ENCODE results near the gene LMAN1L. TPM values are rescaled to one million over a fixed set of nuclear protein-coding genes. Genes with fewer than 3 reads are reported as not detected.

Gene LMAN1L
- total and polyA plus RNA-seq, 4 donors, result 0.08 TPM; not detected in 3

DNA sequence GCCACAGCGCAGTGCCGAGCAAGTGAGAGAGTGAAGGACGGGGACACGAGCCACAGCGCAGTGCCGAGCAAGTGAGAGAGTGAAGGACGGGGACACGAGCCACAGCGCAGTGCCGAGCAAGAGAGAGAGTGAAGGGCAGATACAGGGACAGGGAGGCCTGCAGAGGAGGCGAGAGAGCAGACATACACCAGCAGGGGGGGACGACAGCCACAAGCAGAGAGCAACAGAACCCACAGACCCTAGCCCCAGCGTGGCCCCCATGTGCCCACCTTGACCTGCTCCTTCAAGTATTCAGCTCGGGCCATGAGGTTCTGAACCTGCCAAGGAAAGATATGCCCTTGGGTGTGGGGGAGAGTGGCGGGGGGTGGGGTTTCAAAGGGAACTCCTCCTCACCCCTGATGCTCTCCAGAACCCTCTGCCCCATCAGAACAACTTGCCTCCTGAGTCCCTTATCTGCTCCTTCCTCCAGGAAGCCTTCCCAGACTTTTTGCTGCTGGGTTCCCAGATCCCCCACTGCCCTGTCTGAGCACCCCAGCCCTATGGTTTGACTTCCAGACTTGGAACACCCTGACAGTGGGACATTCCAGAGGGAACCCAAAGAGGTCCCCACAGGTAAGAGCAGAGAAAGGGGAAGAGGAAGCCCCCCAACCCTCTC lies 25.0 kb downstream of the LMAN1L start:
- no peak overlapping the region for H3K27ac ChIP-seq (ENCODE audit: low read depth in 1 of 2, low read length in 2 of 2)
- no peak overlapping the region for H3K4me3 ChIP-seq (ENCODE audit: low read depth in 1 of 3, low read length in 3 of 3)
- H3K4me1 ChIP-seq (ENCODE audit: control insufficient read depth in 4 of 4, insufficient read depth in 4 of 4, low read length in 3 of 4), result peaks cover 0 to 9% (median 3%) of the 10 kb centered on the region in 4 donors
- H3K27me3 ChIP-seq (ENCODE audit: control insufficient read depth in 4 of 4, insufficient read depth in 4 of 4, low read length in 3 of 4), result no peaks in the 10 kb centered on the region
- H3K9ac ChIP-seq (ENCODE audit: low read depth in 1 of 2, low read length in 2 of 2), result no peak overlapping the region
- DNase-seq (ENCODE audit: low spot score), result no peak
- WGBS, result 91% methylated on average over 15 of the region's 15 CpGs
- TF ChIP-seq, protein P1, sequence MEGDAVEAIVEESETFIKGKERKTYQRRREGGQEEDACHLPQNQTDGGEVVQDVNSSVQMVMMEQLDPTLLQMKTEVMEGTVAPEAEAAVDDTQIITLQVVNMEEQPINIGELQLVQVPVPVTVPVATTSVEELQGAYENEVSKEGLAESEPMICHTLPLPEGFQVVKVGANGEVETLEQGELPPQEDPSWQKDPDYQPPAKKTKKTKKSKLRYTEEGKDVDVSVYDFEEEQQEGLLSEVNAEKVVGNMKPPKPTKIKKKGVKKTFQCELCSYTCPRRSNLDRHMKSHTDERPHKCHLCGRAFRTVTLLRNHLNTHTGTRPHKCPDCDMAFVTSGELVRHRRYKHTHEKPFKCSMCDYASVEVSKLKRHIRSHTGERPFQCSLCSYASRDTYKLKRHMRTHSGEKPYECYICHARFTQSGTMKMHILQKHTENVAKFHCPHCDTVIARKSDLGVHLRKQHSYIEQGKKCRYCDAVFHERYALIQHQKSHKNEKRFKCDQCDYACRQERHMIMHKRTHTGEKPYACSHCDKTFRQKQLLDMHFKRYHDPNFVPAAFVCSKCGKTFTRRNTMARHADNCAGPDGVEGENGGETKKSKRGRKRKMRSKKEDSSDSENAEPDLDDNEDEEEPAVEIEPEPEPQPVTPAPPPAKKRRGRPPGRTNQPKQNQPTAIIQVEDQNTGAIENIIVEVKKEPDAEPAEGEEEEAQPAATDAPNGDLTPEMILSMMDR (IDR thresholded peaks at IDR 0.05; ENCODE audit: low read depth, low read length, missing input control), result no peak
- TF ChIP-seq YY1 (IDR thresholded peaks at IDR 0.05), result no peak
- TF ChIP-seq, protein P2, sequence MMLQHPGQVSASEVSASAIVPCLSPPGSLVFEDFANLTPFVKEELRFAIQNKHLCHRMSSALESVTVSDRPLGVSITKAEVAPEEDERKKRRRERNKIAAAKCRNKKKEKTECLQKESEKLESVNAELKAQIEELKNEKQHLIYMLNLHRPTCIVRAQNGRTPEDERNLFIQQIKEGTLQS (IDR thresholded peaks at IDR 0.05), result no peak
- no peak for TF ChIP-seq NR2F2 (IDR thresholded peaks at IDR 0.05)
- TF ChIP-seq RXRA (IDR thresholded peaks at IDR 0.05), result no peak
- no peak for TF ChIP-seq TAF1 (conservative IDR thresholded peaks at IDR 0.05)
- TF ChIP-seq, protein P3, sequence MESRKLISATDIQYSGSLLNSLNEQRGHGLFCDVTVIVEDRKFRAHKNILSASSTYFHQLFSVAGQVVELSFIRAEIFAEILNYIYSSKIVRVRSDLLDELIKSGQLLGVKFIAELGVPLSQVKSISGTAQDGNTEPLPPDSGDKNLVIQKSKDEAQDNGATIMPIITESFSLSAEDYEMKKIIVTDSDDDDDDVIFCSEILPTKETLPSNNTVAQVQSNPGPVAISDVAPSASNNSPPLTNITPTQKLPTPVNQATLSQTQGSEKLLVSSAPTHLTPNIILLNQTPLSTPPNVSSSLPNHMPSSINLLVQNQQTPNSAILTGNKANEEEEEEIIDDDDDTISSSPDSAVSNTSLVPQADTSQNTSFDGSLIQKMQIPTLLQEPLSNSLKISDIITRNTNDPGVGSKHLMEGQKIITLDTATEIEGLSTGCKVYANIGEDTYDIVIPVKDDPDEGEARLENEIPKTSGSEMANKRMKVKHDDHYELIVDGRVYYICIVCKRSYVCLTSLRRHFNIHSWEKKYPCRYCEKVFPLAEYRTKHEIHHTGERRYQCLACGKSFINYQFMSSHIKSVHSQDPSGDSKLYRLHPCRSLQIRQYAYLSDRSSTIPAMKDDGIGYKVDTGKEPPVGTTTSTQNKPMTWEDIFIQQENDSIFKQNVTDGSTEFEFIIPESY (IDR thresholded peaks at IDR 0.05), result no peak
- no peak for TF ChIP-seq HNF4G (IDR thresholded peaks at IDR 0.05)
- TF ChIP-seq GABPA (IDR thresholded peaks at IDR 0.05 in 1 of 2, conservative IDR thresholded peaks at IDR 0.05 in 1 of 2), result no peak
- TF ChIP-seq, protein P4, sequence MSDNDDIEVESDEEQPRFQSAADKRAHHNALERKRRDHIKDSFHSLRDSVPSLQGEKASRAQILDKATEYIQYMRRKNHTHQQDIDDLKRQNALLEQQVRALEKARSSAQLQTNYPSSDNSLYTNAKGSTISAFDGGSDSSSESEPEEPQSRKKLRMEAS (IDR thresholded peaks at IDR 0.05), result no peak
- TF ChIP-seq JUND (IDR thresholded peaks at IDR 0.05), result no peak
- H3K9me3 ChIP-seq (ENCODE audit: control insufficient read depth in 4 of 4, low read length in 3 of 4), result no peaks in the 10 kb centered on the region
- peaks cover 2 to 15% (median 8%) of the 10 kb centered on the region in 4 donors for H3K36me3 ChIP-seq (ENCODE audit: control insufficient read depth in 4 of 4, insufficient read depth in 3 of 4, low read depth in 1 of 4, low read length in 3 of 4)

DNA sequence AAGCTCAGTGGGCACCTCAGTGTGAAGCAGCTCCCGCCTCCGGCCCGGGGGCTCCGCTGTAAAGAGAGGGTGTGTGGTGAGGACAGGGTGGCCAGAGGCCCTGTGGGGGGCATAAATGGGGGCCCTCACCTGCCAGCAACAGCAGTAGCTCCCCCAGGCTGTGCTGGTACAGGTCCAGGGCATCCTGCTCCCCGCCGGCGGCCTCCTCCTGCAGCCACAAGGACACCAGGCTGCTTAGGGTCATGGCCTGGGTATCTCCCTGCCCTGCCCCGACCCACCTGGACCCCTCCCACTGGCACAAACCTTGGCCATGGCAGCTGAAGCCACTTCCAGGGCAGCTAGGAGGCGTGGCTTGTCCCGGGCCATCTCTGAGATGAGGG lies 25.5 kb downstream of the LMAN1L start:
- Histone ChIP-seq H3K4me1 (ENCODE audit: control insufficient read depth in 4 of 4, insufficient read depth in 4 of 4, low read length in 3 of 4) (peaks cover 0 to 11% (median 3%) of the 10 kb centered on the region in 4 donors), H3K9me3 (ENCODE audit: control insufficient read depth in 4 of 4, low read length in 3 of 4) (no peaks in the 10 kb centered on the region), H3K9ac (ENCODE audit: low read depth in 1 of 2, low read length in 2 of 2) (no peak overlapping the region), H3K36me3 (ENCODE audit: control insufficient read depth in 4 of 4, insufficient read depth in 3 of 4, low read depth in 1 of 4, low read length in 3 of 4) (peaks cover 2 to 15% (median 8%) of the 10 kb centered on the region in 4 donors), H3K27ac (ENCODE audit: low read depth in 1 of 2, low read length in 2 of 2) (no peak overlapping the region), H3K4me3 (ENCODE audit: low read depth in 1 of 3, low read length in 3 of 3) (no peak overlapping the region), H3K27me3 (ENCODE audit: control insufficient read depth in 4 of 4, insufficient read depth in 4 of 4, low read length in 3 of 4) (no peaks in the 10 kb centered on the region)
- 97% methylated on average over 10 of the region's 10 CpGs for WGBS
- no peak for DNase-seq (ENCODE audit: low spot score)
- TF ChIP-seq GABPA (IDR thresholded peaks at IDR 0.05 in 1 of 2, conservative IDR thresholded peaks at IDR 0.05 in 1 of 2), result no peak
- TF ChIP-seq HNF4G (IDR thresholded peaks at IDR 0.05), result no peak
- no peak for TF ChIP-seq TAF1 (conservative IDR thresholded peaks at IDR 0.05)
- TF ChIP-seq FOXA2 (IDR thresholded peaks at IDR 0.05), result no peak
- TF ChIP-seq, protein P3 (IDR thresholded peaks at IDR 0.05), result no peak
- TF ChIP-seq RXRA (IDR thresholded peaks at IDR 0.05), result no peak
- TF ChIP-seq, protein P5, sequence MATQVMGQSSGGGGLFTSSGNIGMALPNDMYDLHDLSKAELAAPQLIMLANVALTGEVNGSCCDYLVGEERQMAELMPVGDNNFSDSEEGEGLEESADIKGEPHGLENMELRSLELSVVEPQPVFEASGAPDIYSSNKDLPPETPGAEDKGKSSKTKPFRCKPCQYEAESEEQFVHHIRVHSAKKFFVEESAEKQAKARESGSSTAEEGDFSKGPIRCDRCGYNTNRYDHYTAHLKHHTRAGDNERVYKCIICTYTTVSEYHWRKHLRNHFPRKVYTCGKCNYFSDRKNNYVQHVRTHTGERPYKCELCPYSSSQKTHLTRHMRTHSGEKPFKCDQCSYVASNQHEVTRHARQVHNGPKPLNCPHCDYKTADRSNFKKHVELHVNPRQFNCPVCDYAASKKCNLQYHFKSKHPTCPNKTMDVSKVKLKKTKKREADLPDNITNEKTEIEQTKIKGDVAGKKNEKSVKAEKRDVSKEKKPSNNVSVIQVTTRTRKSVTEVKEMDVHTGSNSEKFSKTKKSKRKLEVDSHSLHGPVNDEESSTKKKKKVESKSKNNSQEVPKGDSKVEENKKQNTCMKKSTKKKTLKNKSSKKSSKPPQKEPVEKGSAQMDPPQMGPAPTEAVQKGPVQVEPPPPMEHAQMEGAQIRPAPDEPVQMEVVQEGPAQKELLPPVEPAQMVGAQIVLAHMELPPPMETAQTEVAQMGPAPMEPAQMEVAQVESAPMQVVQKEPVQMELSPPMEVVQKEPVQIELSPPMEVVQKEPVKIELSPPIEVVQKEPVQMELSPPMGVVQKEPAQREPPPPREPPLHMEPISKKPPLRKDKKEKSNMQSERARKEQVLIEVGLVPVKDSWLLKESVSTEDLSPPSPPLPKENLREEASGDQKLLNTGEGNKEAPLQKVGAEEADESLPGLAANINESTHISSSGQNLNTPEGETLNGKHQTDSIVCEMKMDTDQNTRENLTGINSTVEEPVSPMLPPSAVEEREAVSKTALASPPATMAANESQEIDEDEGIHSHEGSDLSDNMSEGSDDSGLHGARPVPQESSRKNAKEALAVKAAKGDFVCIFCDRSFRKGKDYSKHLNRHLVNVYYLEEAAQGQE (IDR thresholded peaks at IDR 0.05), result no peak
- TF ChIP-seq NR2F2 (IDR thresholded peaks at IDR 0.05), result no peak
- TF ChIP-seq JUND (IDR thresholded peaks at IDR 0.05), result no peak
- no peak for TF ChIP-seq FOXA1 (IDR thresholded peaks at IDR 0.05)
- no peak for TF ChIP-seq RAD21 (IDR thresholded peaks at IDR 0.05)
- no peak for TF ChIP-seq EGR1 (IDR thresholded peaks at IDR 0.05; ENCODE audit: low read depth in 2 of 2)
- TF ChIP-seq HNF4A (conservative IDR thresholded peaks at IDR 0.05), result no peak
- TF ChIP-seq, protein P1 (IDR thresholded peaks at IDR 0.05; ENCODE audit: low read depth, low read length, missing input control), result no peak
